CD14-positive monocyte (primary cell): ENCODE data around the gene NKPD1. TPM values are rescaled to one million over a fixed set of nuclear protein-coding genes. Genes with fewer than 3 reads are reported as not detected.

ENCODE experiments used
- DNase-seq, 3 donors: peaks; one replicate each; pipeline ENCODE4 v3.0.0-alpha.2; 2011 to 2022
- H2AFZ ChIP-seq: 2 replicates; pipeline ENCODE4 v1.6.0; 2012; ENCODE audit warnings: mild to moderate bottlenecking, low read depth, low read length, inconsistent platforms; ENCODE audit not compliant: insufficient read depth, poor library complexity, severe bottlenecking
- H3K27ac ChIP-seq, 2 donors: 1 replicate in 1 of 2; 2 replicates in 1 of 2; pipeline ENCODE4 v1.5.1; 2012 to 2013; ENCODE audit warnings: low read length in 2 of 2, control low read depth in 1 of 2, inconsistent platforms in 1 of 2, low read depth in 1 of 2, mild to moderate bottlenecking in 1 of 2
- H3K27me3 ChIP-seq, 2 donors: one replicate each; pipeline versions ENCODE4 v1.6.0 to v1.6.1; 2011 to 2013; ENCODE audit warnings: low read length in 2 of 2; ENCODE audit not compliant: control insufficient read depth in 2 of 2, insufficient read depth in 2 of 2
- H3K36me3 ChIP-seq, 2 donors: replicated peaks in 1 of 2; 1 replicate in 1 of 2; 2 replicates in 1 of 2; pipeline versions ENCODE4 v1.5.1 to v1.6.1; 2012 to 2013; ENCODE audit warnings: low read length in 2 of 2, control low read depth in 1 of 2, inconsistent platforms in 1 of 2, mild to moderate bottlenecking in 1 of 2; ENCODE audit not compliant: insufficient read depth in 2 of 2, control insufficient read depth in 1 of 2
- H3K4me1 ChIP-seq, 2 donors: 1 replicate in 1 of 2; 2 replicates in 1 of 2; pipeline versions ENCODE4 v1.5.1 to v1.6.1; 2012 to 2013; ENCODE audit warnings: low read length in 2 of 2, control low read depth in 1 of 2, inconsistent platforms in 1 of 2, mild to moderate bottlenecking in 1 of 2, moderate library complexity in 1 of 2; ENCODE audit not compliant: insufficient read depth in 2 of 2, control insufficient read depth in 1 of 2
- H3K4me2 ChIP-seq: replicated peaks from 2 replicates; pipeline ENCODE3; 2012; ENCODE audit warnings: low read length, moderate library complexity, mild to moderate bottlenecking; ENCODE audit not compliant: poor library complexity, severe bottlenecking; ENCODE audit errors: extremely low read depth
- H3K4me3 ChIP-seq, 3 experiments: fragments of 200-600 bp in 1 of 3; sonication (generic) in 1 of 3; replicated peaks in 1 of 3; 1 replicate in 2 of 3; 2 replicates in 1 of 3; pipeline ENCODE4 v1.5.1; 2011 to 2013; ENCODE audit warnings: low read length in 3 of 3, mild to moderate bottlenecking in 3 of 3, control low read depth in 2 of 3, low read depth in 2 of 3, inconsistent platforms in 1 of 3, moderate library complexity in 1 of 3
- H3K79me2 ChIP-seq: 2 replicates; pipeline ENCODE4 v1.6.0; 2012; ENCODE audit warnings: mild to moderate bottlenecking, control low read depth, inconsistent platforms, low read length, moderate library complexity; ENCODE audit not compliant: insufficient read depth
- H3K9ac ChIP-seq: 2 replicates; pipeline ENCODE4 v1.6.0; 2017; ENCODE audit warnings: low read length, mild to moderate bottlenecking; ENCODE audit not compliant: insufficient read depth, poor library complexity, severe bottlenecking
- H3K9me3 ChIP-seq, 2 donors: replicated peaks in 1 of 2; 1 replicate in 1 of 2; 2 replicates in 1 of 2; pipeline versions ENCODE4 v1.5.1 to v1.6.1; 2012 to 2013; ENCODE audit warnings: low read length in 2 of 2, control low read depth in 1 of 2; ENCODE audit not compliant: control insufficient read depth in 1 of 2, insufficient read depth in 1 of 2
- H4K20me1 ChIP-seq: 2 replicates; pipeline ENCODE4 v1.6.0; 2012; ENCODE audit warnings: mild to moderate bottlenecking, low read length, control low read depth, moderate library complexity; ENCODE audit not compliant: insufficient read depth
- H3K27ac Mint-ChIP-seq, 7 donors: one replicate each; pipeline ENCODE4 v1.8.0; 2020; ENCODE audit warnings: mild to moderate bottlenecking in 7 of 7, mixed read lengths in 7 of 7, moderate library complexity in 6 of 7, inconsistent platforms in 2 of 7
- H3K27me3 Mint-ChIP-seq, 3 donors: one replicate each; pipeline ENCODE4 v1.8.0; 2021 to 2022; ENCODE audit warnings: low read depth in 3 of 3, mild to moderate bottlenecking in 3 of 3, mixed read lengths in 3 of 3, moderate library complexity in 3 of 3, inconsistent platforms in 1 of 3
- H3K36me3 Mint-ChIP-seq, 2 donors: one replicate each; pipeline ENCODE4 v1.8.0; 2020; ENCODE audit warnings: mixed read lengths in 2 of 2, inconsistent platforms in 1 of 2, mild to moderate bottlenecking in 1 of 2
- H3K4me1 Mint-ChIP-seq: one replicate; pipeline ENCODE4 v1.8.0; 2020; ENCODE audit warnings: mild to moderate bottlenecking, mixed read lengths
- H3K4me3 Mint-ChIP-seq, 2 donors: one replicate each; pipeline ENCODE4 v1.8.0; 2020; ENCODE audit warnings: mild to moderate bottlenecking in 2 of 2, mixed read lengths in 2 of 2, moderate library complexity in 1 of 2
- H3K9me3 Mint-ChIP-seq, 7 donors: one replicate each; pipeline ENCODE4 v1.8.0; 2020 to 2022; ENCODE audit warnings: mixed read lengths in 7 of 7, mild to moderate bottlenecking in 6 of 7, moderate library complexity in 6 of 7, inconsistent platforms in 2 of 7
- WGBS: methylation state at CpG from one replicate; pipeline ENCODE4 v1.1.5; 2013; ENCODE audit warnings: missing lambda C conversion rate; ENCODE audit not compliant: insufficient coverage; 5-methylcytosine and 5-hydroxymethylcytosine counted together
- intact Hi-C, 2 donors: fragments of 100-400 bp; cut with micrococcal nuclease; formaldehyde crosslinking; loops; one replicate each; pipeline versions ENCODE4 v1.15.0 to v1.15.1; 2023
- polyA plus RNA-seq, 3 donors: library from polyadenylated mRNA; depleted of rRNA in 1 of 3; unstranded in 2 of 3; stranded (reverse) in 1 of 3; fragments of 300-500 nt in 2 of 3; fragments of >200 nt in 1 of 3; fragmentation: Illumina TruSeq in 2 of 3; gene quantifications; 1 replicate in 2 of 3; 2 replicates in 1 of 3; pipeline ENCODE4 v1.2.3, GENCODE V29; 2012 to 2021
- TF ChIP-seq, protein P1 (sequence below): fragments of 200-600 bp; IDR thresholded peaks from one replicate; pipeline ENCODE4 v1.8.0; 2022; ENCODE audit warnings: antibody characterized with exemption, mild to moderate bottlenecking

NKPD1 gene
- polyA plus RNA-seq, 3 donors: 0.11 TPM; not detected in 2

DNA sequence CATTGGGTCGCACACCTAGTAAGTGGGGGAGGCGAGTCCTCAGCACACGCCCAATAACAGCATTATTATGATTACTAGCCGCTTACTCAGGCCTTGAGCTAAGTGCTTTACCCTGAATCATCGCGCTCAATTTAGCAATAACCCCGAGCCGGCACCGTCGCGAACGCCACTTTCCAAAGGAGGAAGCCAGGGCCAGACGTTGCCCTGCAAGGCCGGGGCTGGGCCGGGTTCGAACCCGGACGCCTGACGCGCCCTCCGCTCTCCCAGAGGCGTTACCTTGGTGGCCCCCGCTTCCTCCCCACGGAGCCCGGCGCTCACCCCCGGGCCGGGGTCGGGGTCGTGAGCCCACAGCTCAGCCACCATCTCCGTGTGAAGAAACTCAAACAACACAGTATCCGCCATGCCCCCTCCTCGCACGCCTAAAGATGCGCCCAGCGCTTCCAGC lies 17.1 kb upstream of the NKPD1 start, which contains the start of gene TRAPPC6A:
Gene TRAPPC6A (minus strand): TSS at position 421 of the 445 bp plus-strand sequence. CDS start 19 bp downstream, at position 402.
- H3K79me2 ChIP-seq: peaks cover 41% of the 10 kb centered on the region
- H3K27me3 Mint-ChIP-seq: peaks cover 0 to 1% (median 0%) of the 10 kb centered on the region in 3 donors
- under 1% methylated on average over 33 of the region's 36 CpGs for WGBS

DNA sequence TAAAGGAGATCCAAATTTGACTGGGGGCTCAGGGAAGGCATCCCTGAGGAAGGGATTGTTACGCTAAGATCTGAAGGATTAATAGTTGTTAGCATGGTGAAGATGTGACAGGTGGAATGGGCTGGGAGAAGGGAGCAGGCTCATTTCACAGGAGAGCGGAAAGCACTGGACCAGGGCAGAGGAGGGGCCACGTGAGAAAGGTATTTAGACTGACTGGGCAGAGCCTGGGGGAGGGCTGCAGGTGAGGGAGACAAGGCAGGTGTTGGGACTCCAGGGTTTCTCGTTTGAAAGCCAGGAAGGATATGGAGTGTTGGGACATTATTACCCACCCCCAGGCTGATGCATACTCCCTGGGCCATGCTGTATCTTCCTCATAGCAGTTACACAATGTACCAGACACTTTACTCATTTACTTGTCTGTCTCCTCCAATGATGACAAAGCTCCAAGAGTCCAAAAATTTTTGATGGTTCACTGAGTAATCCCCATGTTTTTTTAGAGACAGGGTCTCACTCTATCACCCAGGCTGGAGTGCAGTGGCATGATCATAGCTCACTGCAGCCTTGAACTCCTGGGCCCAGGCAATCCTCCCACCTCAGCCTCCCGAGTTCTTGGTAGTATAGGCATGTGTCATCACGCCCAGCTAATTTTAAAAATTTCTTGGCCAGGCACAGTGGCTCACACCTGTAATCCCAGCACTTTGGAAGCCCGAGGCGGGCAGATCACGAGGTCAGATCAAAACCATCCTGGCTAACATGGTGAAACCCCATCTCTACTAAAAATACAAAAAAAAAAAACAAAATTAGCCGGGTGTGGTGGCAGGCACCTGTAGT lies 14.9 kb upstream of the NKPD1 start:
- H3K4me1 Mint-ChIP-seq: peaks cover 41% of the 10 kb centered on the region

More for the DNA sequence above, 17.1 kb upstream of the NKPD1 start, which contains the start of gene TRAPPC6A:
- Histone ChIP-seq H3K4me1 (peaks cover 39 to 46% of the 10 kb centered on the region in 2 donors), H4K20me1 (peaks cover 30% of the 10 kb centered on the region), H3K9ac (peak within 1 kb of the TSS; percentile 97), H2AFZ (peak within 1 kb of the TSS; percentile 85), H3K27ac (peak within 1 kb of the TSS; percentile 92 to 99), H3K4me3 (peak within 1 kb of the TSS; percentile 69 to 92 (median 82)), H3K36me3 (peaks cover 3 to 7% of the 10 kb centered on the region in 2 donors), H3K9me3 (no peaks in the 10 kb centered on the region), H3K27me3 (no peaks in the 10 kb centered on the region), H3K4me2 (peak within 1 kb of the TSS; percentile 77)
- H3K9me3 Mint-ChIP-seq: peaks cover 0 to 2% (median 0%) of the 10 kb centered on the region in 7 donors
- peak within 1 kb of the TSS; percentile 88 to 96 for H3K4me3 Mint-ChIP-seq
- peaks cover 46% of the 10 kb centered on the region for H3K4me1 Mint-ChIP-seq
- TF ChIP-seq, protein P1, sequence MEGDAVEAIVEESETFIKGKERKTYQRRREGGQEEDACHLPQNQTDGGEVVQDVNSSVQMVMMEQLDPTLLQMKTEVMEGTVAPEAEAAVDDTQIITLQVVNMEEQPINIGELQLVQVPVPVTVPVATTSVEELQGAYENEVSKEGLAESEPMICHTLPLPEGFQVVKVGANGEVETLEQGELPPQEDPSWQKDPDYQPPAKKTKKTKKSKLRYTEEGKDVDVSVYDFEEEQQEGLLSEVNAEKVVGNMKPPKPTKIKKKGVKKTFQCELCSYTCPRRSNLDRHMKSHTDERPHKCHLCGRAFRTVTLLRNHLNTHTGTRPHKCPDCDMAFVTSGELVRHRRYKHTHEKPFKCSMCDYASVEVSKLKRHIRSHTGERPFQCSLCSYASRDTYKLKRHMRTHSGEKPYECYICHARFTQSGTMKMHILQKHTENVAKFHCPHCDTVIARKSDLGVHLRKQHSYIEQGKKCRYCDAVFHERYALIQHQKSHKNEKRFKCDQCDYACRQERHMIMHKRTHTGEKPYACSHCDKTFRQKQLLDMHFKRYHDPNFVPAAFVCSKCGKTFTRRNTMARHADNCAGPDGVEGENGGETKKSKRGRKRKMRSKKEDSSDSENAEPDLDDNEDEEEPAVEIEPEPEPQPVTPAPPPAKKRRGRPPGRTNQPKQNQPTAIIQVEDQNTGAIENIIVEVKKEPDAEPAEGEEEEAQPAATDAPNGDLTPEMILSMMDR: no peak
- peaks cover 15 to 24% of the 10 kb centered on the region in 2 donors for H3K36me3 Mint-ChIP-seq
- H3K27ac Mint-ChIP-seq: peak within 1 kb of the TSS; percentile 95 to 100 (median 98)
- intact Hi-C loops: loop anchor here in 1 of 2 donors (5.0 kb wide), 2 partner anchors 86 to 101 kb away; partner anchors contain the start of genes GEMIN7, PPP1R37 and ZNF296
- DNase-seq: peak; percentile 94 to 96 (median 94)

More for the DNA sequence above, 14.9 kb upstream of the NKPD1 start:
- Mint-ChIP-seq H3K9me3 (no peaks in the 10 kb centered on the region), H3K4me3 (no peak overlapping the region), H3K27me3 (peaks cover 0 to 1% (median 0%) of the 10 kb centered on the region in 3 donors), H3K36me3 (peaks cover 4 to 11% of the 10 kb centered on the region in 2 donors), H3K27ac (peak overlapping the region in 5 of 7 donors; percentile 39 to 83 (median 66))
- 97% methylated on average over 8 of the region's 10 CpGs for WGBS
- peaks cover 32 to 33% of the 10 kb centered on the region in 2 donors for H3K4me1 ChIP-seq
- intact Hi-C loops: loop anchor here in 1 of 2 donors (5.0 kb wide), 2 partner anchors 83 to 98 kb away; partner anchors contain the start of genes GEMIN7, PPP1R37 and ZNF296
- peaks cover 15% of the 10 kb centered on the region for H4K20me1 ChIP-seq
- no peaks in the 10 kb centered on the region for H3K27me3 ChIP-seq
- no peak overlapping the region for H2AFZ ChIP-seq
- no peaks in the 10 kb centered on the region for H3K36me3 ChIP-seq
- H3K9me3 ChIP-seq: no peaks in the 10 kb centered on the region
- H3K4me3 ChIP-seq: no peak overlapping the region
- H3K4me2 ChIP-seq: no peak overlapping the region
- H3K79me2 ChIP-seq: peaks cover 26% of the 10 kb centered on the region
- TF ChIP-seq, protein P1: no peak
- DNase-seq: peak; percentile 30 to 72 (median 60)
- no peak overlapping the region for H3K9ac ChIP-seq
- H3K27ac ChIP-seq: no peak overlapping the region
